HCEC 1CT (cell line): ENCODE results near the gene SPAG9.
A peak's percentile ranks its signal among the peaks of the same experiment; 100 is the strongest.
"Not testable (repeated sequence)": the region's sequence is repeated elsewhere in the genome, so short reads cannot be mapped to it uniquely, and the experiment has no call there.

ENCODE experiments used
- DNase-seq: peaks from one replicate; pipeline ENCODE4 v3.0.0-alpha.2; 2017

Gene SPAG9

DNA sequence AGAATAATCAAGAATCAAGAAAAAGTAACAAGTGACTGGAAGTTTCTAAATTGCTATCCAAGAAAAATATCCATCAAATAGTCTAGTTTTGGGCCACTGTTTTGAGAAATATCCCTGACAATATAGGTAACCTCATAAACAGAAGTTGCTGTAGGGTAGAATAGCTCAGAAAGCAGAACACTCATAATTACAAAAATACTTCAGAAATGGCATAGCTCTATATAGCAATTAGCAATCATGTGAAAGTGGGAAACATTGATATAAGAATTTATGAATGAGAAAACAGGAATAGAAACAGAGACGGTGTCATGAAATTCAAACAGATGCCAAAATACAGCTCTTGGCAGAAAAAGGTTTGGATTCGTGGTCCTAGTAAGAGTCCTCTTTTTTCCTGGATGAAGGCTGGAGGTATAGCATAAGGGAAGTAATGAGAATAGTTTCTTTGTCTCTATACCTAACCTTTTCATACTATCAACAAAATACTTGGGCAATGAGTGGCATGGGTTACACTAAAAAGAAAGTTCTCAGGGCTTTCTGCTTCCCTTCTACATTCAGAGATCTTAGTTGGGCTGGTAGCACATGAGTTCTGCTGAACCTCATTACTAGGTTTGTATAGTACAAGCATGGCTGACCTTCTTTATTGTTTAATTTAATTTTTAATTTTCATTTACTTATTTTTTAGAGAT lies 33.5 kb downstream of the SPAG9 start:
- no peak for DNase-seq

DNA sequence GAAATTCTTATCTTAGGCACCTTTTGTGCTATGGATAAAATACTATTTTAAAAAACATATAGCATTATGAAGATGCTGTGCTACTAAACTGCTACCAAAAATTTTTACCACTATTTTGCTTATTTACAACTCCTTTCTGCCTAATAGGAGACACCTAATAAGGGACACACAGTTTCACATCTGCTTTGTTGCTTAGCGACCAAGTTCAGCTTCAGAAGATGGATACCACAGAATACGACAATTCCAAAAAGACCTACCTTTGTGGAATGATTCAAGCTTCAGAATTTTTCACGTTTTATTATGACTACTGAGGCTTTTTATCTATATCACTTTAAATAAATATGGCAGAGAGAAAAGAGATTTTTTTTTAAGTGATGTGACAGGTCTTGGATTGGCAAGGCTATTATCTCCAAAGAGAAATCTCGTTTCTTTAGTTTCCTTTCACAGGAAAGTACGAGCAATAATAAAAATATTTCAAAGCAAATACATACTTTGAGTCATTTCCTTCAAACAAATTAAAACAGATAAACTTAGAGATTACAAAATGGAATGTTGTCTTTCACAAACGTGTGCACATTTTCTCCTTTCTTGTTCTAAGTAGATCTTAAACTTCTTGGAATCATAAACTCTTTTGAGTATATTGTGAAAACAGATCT lies 35.4 kb downstream of the SPAG9 start:
- DNase-seq = peak; percentile 61

DNA sequence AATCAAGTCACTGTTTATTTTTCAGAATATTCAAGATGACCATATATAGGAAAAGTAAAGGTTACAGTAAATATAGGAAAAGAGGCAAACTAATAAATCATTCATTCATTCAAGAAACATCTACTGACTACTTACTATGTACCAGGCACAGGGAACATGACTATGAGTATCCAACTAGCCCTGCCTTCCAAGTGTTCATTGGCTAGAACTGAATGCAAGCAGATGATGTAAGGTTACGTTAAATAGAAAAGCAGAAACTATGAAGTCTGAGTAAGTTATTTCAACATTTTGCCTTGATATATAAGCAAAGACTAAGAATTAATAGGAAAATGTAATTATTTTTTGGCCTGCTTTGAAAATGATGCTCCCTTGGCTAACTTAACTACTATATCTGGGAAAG lies 36.7 kb downstream of the SPAG9 start:
- no peak for DNase-seq

DNA sequence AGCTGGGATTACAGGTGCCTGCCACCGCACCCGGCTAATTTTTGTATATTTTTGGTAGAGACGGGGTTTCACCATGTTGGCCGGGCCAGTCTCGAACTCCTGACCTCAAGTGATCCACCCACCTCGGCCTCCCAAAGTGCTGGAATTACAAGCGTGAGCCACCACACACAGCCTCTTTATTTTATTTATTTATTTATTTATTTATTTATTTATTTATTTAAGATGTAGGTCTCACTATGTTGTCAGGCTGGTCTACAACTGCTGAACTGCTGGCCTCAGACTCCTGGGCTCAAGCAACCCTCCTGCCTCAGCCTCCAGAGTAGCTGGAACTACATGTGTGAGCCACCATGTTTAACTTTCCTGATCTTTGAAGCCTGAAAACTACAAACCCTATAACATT lies 37.3 kb downstream of the SPAG9 start:
- DNase-seq = not testable (repeated sequence)

DNA sequence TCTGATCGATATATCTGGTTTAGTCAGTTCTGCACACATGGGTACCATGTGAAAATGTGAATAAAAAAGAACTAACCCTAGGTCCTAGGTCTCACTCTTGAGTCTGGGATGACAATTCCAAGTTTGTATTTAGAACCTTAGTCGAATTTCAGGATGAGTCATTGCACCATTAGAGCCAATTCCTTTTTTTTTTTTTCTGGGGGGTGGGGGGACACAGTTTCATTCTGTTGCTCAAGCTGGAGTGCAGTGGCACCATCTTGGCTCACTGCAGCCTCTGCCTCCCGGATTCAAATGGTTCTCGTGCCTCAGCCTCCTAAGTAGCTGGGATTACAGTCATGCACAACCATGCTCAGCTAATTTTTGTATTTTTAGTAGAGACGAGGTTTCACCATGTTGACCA lies 41.6 kb downstream of the SPAG9 start:
- peak; percentile 62 for DNase-seq

DNA sequence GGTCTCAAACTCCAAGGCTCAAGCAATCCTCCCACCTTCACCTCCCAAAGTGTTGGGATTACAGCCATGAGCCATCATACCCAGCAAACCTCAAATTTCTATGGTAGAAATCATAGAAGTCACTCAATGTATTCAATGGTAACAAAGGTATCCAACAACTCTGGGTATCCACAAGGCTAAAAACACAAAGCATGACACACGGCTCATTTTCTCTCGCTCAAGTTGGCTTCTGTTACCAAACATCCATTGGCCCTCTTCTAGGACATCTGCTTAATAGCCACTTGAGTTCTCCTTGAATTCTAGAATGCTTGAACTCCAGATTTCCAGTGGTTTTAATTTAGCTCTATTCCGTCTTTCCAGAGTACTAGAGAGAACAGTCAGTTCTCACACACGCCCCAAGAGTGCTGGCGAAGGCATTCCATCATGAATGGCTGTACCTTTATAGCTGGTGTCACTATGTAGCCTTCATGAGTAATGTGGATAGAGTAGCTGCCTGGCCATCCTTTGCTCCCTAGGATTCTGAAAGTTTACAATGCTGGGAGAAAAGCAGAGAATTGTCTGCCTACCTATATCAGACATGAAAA lies 42.6 kb downstream of the SPAG9 start:
- DNase-seq = no peak

DNA sequence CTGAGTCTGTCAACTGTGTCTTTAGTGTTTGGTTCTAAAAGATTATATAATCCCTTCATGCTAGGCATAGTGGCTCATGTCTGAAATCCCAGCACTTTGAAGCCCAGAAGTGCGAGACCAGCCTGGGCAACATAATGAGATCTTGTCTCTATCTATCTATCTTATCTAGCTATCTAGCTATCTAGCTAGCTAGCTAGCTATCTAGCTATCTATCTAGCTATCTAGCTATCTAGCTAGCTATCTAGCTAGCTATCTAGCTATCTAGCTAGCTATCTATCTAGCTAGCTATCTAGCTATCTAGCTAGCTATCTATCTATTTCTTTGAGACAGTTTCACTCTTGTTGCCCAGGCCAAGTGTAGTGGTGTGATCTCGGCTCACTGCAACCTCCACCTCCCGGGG lies 43.8 kb downstream of the SPAG9 start:
- no peak for DNase-seq

DNA sequence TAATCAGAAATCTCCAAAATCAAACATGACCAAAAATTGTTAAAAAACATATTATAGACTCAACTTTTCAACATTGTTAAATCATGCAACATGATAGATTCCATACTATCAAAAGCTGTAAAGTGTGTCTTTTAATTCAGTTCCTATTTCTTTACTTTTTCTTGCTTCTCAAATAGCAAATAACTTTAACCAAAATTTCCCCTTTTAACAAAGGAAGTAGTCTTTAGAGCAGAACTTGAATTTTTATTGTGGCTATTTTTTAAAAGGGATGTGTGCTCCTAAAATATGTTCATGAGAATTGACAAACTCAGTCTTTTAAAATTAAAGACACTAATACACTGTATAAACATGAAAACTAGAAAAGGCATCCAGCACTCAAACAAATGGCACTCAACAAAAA lies 49.1 kb downstream of the SPAG9 start:
- no peak for DNase-seq

DNA sequence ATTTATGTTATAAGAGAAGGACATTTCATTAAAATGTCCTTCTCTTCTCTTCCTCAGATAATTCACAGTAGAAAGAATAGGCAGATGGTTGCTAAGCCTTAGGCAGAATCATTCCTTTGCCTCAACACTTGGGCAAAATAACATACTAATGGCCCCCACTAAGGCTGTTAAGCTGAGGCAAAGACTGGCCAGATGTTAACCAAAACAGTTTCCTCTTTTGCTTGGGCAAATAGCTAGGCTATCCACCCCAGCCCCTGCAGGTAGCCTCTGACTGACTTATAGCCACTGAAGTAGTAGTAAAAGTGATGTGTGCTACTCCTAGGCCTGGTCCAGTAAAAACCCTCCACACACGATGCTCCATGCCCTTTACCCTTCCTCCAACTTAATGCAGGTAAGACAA lies 55.2 kb downstream of the SPAG9 start:
- DNase-seq = no peak

DNA sequence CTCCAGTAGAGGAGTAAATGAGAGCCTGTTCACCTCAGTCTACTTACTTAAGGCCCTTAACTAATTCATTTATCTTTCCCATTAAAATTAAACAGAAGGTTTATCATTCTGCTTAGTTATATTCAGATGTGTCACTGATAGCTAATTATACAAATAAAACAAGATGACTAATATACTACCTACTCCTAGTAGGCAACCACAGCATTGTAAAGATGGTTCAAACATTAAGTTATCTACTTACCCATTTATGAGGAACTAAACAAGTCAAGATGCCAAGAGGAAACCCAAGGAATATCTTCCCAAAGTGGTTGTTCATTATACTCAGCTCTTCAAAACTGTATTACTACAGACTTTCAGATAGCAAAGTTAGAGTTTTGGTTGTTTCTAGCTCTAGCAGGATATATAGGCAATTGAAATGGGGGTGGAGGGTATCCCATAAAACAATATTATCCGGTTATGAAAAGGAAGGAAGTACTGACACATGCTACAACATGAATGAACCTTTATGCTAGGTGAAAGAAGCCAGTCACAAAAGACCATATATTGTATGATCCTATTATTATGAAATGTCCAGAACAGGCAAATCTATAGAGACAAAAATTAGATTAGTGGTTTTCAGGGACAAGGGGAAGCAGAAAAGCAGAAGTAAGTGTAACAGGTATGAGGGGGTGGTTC lies 56.5 kb downstream of the SPAG9 start:
- DNase-seq = no peak

DNA sequence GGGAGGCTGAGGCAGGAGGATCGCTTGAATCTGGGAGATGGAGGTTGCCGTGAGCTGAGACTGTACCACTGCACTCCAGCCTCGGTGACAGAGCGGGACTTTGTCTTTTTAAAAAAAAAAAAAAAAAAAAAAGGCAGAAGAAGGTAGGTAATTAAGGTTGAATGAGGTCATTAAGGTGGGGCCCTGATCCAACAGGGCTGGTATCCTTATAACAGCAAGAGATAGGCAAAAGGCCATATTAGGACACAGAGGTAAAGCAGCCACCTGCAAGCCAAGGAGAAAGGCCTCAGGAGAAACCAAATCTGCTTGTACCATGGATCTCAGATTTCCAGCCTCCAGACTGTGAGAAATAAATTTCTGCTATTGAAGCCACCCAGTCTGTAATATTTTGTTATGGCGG lies 60.3 kb downstream of the SPAG9 start:
- DNase-seq = no peak

DNA sequence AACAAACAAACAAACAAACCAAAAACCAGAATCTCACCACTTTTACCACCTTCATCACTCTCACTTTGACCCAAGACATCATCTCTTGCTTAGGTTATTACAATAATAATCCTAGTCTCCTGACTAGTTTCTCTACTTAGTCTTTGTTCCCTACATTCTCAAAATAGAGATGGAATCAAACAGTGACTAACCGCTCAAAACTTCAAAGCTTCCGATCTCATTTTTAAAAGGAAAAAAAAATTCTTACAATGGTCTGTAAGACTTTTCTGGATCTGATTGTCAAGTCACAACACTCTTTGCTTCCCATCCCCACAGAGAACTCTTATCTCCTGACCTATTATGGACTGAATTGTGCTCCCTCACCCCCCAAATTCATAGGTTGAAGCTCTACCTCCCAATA lies 60.9 kb downstream of the SPAG9 start:
- peak; percentile 44 for DNase-seq

DNA sequence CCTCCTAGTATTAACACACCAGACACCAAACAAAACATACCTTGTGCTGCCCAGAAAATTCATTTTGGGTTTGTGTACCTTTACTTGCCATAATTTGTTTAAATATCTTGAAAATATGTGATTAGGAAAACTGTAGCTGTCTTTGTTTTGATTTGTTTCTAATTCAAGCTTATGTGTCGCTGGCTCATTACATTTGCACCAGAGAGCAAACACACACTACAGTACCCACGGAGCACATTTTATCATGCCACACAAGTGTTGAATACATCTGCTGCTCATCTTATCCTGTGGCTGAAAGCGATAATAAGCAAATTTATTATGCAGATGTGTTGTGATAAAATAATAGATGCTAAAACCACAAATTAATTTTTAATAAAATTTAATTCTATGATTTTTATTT lies 63.1 kb downstream of the SPAG9 start:
- DNase-seq = no peak

DNA sequence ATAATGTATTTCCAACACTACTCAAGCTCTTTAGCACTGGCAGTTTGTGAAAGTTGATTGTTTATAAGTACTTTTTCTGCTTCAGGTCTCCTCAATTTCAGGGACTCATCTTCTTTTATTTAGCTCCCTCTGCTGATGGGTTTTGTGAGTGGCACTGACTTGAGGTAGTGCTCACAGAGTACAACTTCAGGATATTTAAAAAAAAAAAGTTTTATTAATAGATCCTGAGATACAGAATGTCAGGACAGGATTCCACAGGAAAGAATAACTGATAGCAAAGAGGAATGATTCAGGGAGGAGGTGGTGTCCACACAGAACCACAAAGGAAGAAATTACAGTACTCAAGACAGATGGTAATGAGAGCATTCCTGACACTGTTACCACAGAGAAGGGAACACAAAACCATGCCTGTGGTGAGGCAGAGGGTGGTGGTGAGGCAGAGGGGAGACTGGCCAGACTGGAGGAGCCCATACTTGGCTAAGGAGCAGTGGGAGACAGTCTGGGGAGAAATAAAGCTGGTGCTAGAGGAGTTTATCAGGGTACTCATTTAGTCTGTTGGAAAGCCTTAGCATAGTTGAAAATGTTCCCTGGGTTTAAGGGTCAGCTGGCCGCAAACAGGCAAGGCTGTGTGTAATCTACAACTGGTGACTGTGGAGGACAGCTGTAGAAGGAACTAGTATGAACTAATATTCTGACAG lies 63.7 kb downstream of the SPAG9 start:
- DNase-seq = peak; percentile 77

DNA sequence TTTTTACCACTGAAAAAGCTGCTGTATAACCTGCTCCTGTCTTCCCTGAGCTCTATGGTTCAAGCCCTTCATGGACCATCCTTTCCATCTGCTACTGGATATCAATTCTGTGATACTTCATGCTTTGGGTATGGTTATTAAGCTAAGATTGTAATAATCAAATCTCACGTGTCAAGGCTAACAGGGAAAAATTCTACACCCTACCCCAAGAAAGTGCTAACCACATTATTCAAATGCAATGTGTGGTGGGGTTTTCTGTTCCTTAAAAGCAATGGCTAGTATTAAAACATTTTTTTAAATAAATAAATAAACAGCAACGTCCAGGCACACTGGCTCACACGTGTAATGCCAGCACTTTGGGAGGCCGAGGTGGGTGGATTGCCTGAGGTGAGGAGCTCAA lies 65.9 kb downstream of the SPAG9 start:
- no peak for DNase-seq

DNA sequence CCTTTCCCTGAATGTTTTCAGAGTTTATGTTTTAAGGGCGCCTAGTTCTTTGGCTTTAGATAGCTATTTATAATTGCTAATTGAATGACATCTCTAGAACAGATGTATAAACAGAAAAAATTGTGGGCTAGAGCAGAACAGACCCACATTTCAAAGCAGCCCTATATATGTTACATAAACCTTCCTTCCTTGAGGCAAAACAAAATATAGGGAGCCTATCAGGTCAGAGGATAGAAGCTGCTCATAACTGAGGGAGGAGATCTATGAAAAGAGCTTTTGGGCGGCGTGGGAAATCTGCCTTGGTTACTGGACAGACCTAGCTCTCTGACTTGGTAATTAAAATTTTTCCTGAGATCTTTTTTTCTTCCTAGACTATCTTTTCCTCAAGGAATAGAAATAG lies 68.4 kb downstream of the SPAG9 start:
- DNase-seq = no peak

DNA sequence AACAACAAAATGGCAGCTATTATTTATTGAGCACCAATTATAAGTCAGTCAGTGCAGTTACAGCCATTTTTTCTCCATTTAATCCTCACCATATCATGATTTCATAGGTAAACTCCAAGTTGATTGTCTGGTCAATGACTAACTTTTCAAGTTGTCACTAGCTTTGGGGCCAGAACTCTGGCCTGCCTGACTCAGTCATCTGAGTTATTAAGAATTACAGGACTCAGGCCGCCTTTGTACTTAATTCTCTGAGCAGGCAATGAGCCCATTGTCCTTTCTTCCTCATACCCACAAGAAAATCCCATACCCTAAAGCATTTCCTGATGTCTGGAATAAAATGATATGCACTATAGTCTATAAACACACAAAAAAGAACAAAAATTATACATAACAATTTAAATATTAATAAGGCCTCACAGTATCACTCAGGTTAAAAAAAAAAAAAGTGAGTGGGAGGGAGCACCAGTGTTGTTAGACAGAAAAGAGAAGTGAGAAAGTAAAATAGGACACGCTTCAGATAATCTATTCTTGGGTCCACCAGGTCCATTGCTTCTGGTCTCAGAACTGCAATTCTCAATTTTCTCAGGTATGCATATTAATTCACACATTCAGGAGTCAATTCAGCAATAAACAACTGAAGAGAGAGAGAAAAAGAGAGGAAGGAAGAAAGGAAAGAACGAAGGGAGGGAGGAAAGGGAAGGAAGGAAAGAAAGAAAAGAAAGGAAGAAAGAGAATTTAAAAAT lies 70.2 kb downstream of the SPAG9 start:
- DNase-seq = no peak

DNA sequence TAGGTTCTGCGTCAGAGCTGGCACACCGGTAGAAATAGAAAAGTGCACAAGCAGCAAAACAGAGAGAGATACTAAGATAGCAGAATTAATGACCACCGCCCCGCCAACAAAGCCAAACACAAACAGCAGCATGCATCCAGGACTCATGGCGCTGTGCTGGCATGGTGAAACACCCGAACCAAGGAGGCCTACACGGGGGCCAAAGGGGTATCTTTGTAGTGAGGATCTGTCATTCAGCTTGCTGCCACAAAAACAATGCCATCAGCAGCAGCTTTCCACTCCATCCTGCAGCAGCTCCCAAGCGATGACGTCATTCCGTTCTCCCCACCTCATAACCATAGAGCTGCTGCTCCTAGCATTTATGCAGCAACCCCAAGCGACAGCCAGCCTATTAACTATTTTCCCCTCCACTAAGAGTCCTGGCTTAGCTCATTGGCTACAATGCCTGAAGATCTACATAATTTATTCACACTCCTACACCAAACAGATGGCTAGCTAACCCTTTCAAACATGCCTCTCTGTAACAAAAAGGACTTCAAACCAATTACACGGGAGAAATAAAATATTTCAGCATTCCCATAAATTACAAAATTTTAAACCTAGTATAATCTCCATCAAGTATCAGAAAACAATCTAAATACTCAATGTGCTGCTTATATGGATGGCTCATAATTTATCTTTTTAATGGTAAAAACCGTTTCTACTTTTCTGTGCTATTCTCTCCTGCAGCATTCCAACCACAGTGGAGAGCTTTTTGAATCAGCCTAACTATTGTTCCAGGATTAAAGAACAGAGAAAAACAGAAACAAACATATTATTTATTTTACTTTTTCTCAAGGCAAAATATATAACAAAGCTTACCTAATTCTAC lies 73.9 kb downstream of the SPAG9 start:
- DNase-seq = peak; percentile 86

DNA sequence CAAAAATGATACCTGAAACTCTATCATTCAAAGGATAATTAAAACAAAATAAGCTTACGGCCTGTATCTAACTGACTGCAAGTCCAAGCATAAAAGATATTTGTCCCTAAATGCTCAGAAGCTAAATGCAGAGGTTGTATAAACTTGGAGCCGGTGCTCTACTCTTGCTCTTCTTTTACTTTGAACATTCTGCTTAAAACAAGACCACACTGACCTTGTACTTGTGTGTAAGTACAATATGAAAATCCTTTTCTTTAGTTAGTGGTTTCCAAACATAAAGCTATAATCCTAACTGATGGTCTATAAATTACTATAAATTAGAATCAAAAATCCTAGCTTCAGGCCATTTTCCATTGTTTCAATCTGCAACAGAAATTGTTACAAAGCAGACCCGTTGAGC lies 74.6 kb downstream of the SPAG9 start:
- no peak for DNase-seq

DNA sequence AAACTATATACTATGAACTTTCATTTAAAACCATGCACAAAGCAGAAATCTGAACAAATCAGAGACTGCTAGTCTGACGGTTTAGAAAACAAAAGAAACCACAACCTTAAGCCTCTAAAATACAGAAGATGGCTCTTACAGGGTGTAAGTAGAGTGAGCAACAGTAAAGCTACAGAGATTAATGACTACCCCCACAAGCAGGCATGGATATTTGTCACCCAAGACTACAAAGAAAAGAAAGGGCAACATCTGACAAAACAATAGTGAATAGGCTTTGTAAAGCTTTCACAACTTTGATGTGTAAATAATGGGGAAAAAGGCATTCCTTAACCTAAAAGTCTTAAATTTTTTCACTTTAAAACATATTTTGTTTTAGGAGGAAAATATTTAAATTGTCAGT lies 75.0 kb downstream of the SPAG9 start:
- no peak for DNase-seq

DNA sequence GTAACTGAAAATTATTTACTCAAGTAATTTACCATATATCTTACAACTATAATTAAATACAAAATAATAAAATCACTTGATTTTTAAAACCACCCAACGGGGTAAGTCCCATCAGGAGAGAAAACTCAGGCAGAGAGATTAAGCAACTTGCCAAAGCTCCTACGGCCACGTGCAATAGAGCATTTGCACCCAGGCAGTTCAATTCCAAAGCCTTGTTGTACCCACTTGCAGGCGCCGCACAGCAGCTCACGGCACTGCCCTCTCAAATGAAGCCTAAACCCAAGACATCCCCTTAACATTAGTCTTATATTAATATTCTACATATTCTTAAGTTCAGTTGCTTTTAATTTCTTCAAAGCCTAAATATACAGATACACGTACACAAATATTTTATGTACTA lies 75.7 kb downstream of the SPAG9 start:
- no peak for DNase-seq

DNA sequence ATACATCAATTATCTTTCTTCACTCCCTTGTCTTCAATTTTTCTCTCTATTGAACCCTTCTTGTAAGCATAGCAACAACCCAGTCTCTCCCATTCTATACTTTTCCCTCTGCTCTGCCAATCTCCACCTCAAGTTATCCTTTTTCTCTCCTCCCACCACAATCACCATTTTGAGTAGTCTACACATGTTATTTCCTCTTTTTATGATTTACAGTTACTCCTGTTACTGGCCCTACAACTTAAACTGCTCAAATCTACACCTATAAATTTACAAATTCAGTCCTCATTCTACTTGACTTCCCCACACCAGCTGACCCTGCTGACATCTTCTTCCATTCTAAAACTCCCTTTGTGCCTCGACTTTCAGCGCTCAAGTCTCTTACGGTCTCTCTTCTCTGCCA lies 84.6 kb downstream of the SPAG9 start:
- no peak for DNase-seq
